ENCODE measurements around the gene RIPK4.

Gene RIPK4

GRCh38 chr21:41768437-41769042 lies 1.7 kb upstream of the RIPK4 start:
- no peak for DNase-seq

- no peak for DNase-seq
These were observed 969 bp upstream of the RIPK4 start for GRCh38 chr21:41767606-41768436.

- no peak for DNase-seq
These were observed 624 bp downstream of the RIPK4 start for GRCh38 chr21:41765973-41766882.

GRCh38 chr21:41765420-41765821 lies 1.4 kb downstream of the RIPK4 start:
- no peak for DNase-seq

GRCh38 chr21:41764558-41765419 lies 2.1 kb downstream of the RIPK4 start:
- DNase-seq: no peak

- no peak for DNase-seq
These were observed 2.9 kb downstream of the RIPK4 start for GRCh38 chr21:41763996-41764395.

- no peak for DNase-seq
These were observed 3.4 kb downstream of the RIPK4 start for GRCh38 chr21:41763398-41763931.

GRCh38 chr21:41762753-41763152 lies 4.1 kb downstream of the RIPK4 start:
- no peak for DNase-seq

- DNase-seq: no peak
These were observed 4.8 kb downstream of the RIPK4 start for GRCh38 chr21:41761934-41762635.

GRCh38 chr21:41761211-41761933 lies 5.5 kb downstream of the RIPK4 start:
- no peak for DNase-seq

- DNase-seq: no peak
These were observed 6.4 kb downstream of the RIPK4 start for GRCh38 chr21:41760411-41760810.

GRCh38 chr21:41759926-41760325 lies 6.9 kb downstream of the RIPK4 start:
- DNase-seq: no peak

- no peak for DNase-seq
These were observed 7.5 kb downstream of the RIPK4 start for GRCh38 chr21:41759214-41759840.

- DNase-seq: no peak
These were observed 8.3 kb downstream of the RIPK4 start for GRCh38 chr21:41758550-41758949.

- DNase-seq: no peak
These were observed 10.7 kb downstream of the RIPK4 start for GRCh38 chr21:41755934-41756773.

GRCh38 chr21:41755258-41755933 lies 11.5 kb downstream of the RIPK4 start:
- no peak for DNase-seq

- DNase-seq: no peak
These were observed 12.4 kb downstream of the RIPK4 start for GRCh38 chr21:41754479-41754891.

GRCh38 chr21:41753006-41753898 lies 13.6 kb downstream of the RIPK4 start:
- DNase-seq: no peak

Measured in DMS 273 treated with DMSO at 0.1 percent for 48 hours (cell line).